Upper lobe of left lung (tissue), 6 donors: ENCODE data around the gene THAP4. TPM values are rescaled to one million over a fixed set of nuclear protein-coding genes. Genes with fewer than 3 reads are reported as not detected.
"Not testable (repeated sequence)": the region's sequence is repeated elsewhere in the genome, so short reads cannot be mapped to it uniquely, and the experiment has no call there.

Experiments used
- ATAC-seq, 2 donors: fragments of 200-7000 bp; cut with Tn5 transposase; one replicate each; pipeline ENCODE4 v1.9.1; 2022; ENCODE audit warnings: mild to moderate bottlenecking in 2 of 2, moderate library complexity in 2 of 2; ENCODE audit not compliant: low FRiP score in 2 of 2
- DNase-seq, 2 donors: peaks; one replicate each; pipeline ENCODE4 v3.0.0-alpha.2; 2019 to 2020
- H3K27ac ChIP-seq, 4 donors: fragments of 200-600 bp; sonication (generic); one replicate each; pipeline ENCODE4 v1.5.1; 2016 to 2019
- H3K27me3 ChIP-seq, 4 donors: fragments of 200-600 bp; sonication (generic); one replicate each; pipeline ENCODE4 v1.5.1; 2017 to 2019
- H3K36me3 ChIP-seq, 4 donors: fragments of 200-600 bp; sonication (generic); one replicate each; pipeline ENCODE4 v1.5.1; 2016 to 2019
- H3K4me1 ChIP-seq, 4 donors: fragments of 200-600 bp; sonication (generic); one replicate each; pipeline ENCODE4 v1.5.1; 2018 to 2019
- H3K4me3 ChIP-seq, 4 donors: fragments of 200-600 bp; sonication (generic); one replicate each; pipeline ENCODE4 v1.5.1; 2017 to 2019; ENCODE audit warnings: mild to moderate bottlenecking in 2 of 4, moderate library complexity in 1 of 4
- H3K9me3 ChIP-seq, 4 donors: fragments of 200-600 bp; sonication (generic); one replicate each; pipeline ENCODE4 v1.5.1; 2018 to 2019
- CTCF ChIP-seq, 6 experiments: fragments of 450-650 bp in 4 of 6; fragments of 200-600 bp in 2 of 6; sonication (generic) in 2 of 6; IDR thresholded peaks; one replicate each; pipeline ENCODE4 v1.5.1; 2016 to 2019; ENCODE audit warnings: antibody characterized with exemption in 6 of 6
- EP300 ChIP-seq, 4 donors: sonication (generic); formaldehyde crosslinking; IDR thresholded peaks; one replicate each; pipeline ENCODE4 v1.5.1; 2017; ENCODE audit warnings: antibody characterized with exemption in 4 of 4, control low read depth in 2 of 4
- POLR2A ChIP-seq, 4 donors: fragments of 450-650 bp; IDR thresholded peaks; one replicate each; pipeline ENCODE4 v1.5.1; 2016 to 2017; ENCODE audit warnings: antibody characterized with exemption in 4 of 4, mild to moderate bottlenecking in 2 of 4
- POLR2AphosphoS5 ChIP-seq, 2 donors: sonication (generic); formaldehyde crosslinking; IDR thresholded peaks; one replicate each; pipeline ENCODE4 v1.5.1; 2017; ENCODE audit warnings: antibody characterized with exemption in 2 of 2
- WGBS, 2 donors: methylation state at CpG; one replicate each; pipeline ENCODE4 v1.1.5; 2017 to 2018; 5-methylcytosine and 5-hydroxymethylcytosine counted together
- total RNA-seq, 6 donors: library from RNA; depleted of rRNA in 4 of 6; stranded (reverse); fragments of >200 nt in 4 of 6; gene quantifications; one replicate each; pipeline versions ENCODE4 v1.1.0 to v1.2.1, GENCODE V29; 2016 to 2021
- donor health status: DM: no; HTN: no; CAD: no; lungs with moderate emphysema.
- donor health status: DM: no; HTN: yes; CAD: no; lungs with severe emphysema.

The THAP4 gene
- total RNA-seq, 6 donors from 2014 or later = 36.6 to 85.9 (median 48.1) TPM

DNA sequence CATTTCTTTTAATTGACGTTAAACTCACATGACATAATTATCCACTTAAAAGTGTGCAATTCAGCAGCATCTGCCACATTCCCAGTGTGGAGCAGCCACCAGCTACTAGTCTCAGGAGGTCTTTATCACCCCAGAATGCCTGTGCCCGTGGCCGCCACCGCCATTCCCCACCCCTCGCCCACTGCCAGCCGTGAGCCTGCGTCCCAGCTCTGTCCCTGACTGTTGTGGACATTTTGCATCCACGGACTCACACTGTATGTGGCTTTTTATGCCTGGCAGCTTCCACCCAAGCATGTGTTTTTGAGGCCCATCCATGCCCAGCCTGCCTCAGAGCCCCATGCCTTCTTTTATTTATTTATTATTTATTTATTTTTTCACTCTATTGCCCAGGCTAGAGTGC lies 69.2 kb downstream of the THAP4 start:
- no peak for DNase-seq
- 93 to 97% methylated on average over 8 of the region's 8 CpGs for WGBS, 2 donors
- Histone ChIP-seq H3K27ac (no peak overlapping the region), H3K4me1 (peaks cover 0 to 18% (median 3%) of the 10 kb centered on the region in 4 donors), H3K9me3 (no peaks in the 10 kb centered on the region), H3K36me3 (peaks cover 3 to 19% (median 11%) of the 10 kb centered on the region in 4 donors), H3K4me3 (no peak overlapping the region), H3K27me3 (no peaks in the 10 kb centered on the region)
- ATAC-seq = no peak
- TF ChIP-seq POLR2AphosphoS5 (IDR thresholded peaks at IDR 0.05) = no peak
- no peak for TF ChIP-seq POLR2A (IDR thresholded peaks at IDR 0.05)
- TF ChIP-seq EP300 (IDR thresholded peaks at IDR 0.05) = no peak
- TF ChIP-seq CTCF (IDR thresholded peaks at IDR 0.05) = no peak

DNA sequence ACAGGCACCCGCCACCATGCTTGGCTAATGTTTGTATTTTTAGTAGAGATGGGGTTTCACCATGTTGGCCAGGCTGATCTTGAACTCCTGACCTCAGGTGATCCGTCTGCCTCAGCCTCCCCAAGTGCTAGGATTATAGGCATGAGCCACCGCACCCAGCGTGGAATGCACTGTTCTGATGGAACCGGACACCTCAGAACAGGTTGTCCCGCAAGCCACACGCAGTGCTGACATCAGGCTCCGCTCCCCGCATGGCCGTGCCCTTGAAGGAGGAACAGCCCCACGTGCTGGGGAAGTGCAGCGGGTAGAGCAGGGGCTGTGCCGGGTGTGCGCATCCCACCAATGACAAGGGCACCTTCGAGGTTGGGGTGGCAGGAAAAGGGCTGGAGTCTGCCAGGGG lies 69.7 kb downstream of the THAP4 start:
- 79 to 91% methylated on average over 4 to 9 of the region's 15 CpGs for WGBS, 2 donors
- not testable (repeated sequence) for H3K4me3 ChIP-seq, H3K27me3 ChIP-seq, H3K27ac ChIP-seq, ATAC-seq, H3K9me3 ChIP-seq
- peaks cover 3 to 18% (median 9%) of the 10 kb centered on the region in 4 donors for H3K36me3 ChIP-seq
- DNase-seq = peak in 1 of 2 donors; percentile 66
- peaks cover 0 to 20% (median 5%) of the 10 kb centered on the region in 4 donors for H3K4me1 ChIP-seq

- TF ChIP-seq POLR2A (IDR thresholded peaks at IDR 0.05) (no peak), EP300 (IDR thresholded peaks at IDR 0.05) (no peak), POLR2AphosphoS5 (IDR thresholded peaks at IDR 0.05) (no peak), CTCF (IDR thresholded peaks at IDR 0.05) (no peak)
- no peak for DNase-seq
- Histone ChIP-seq H3K27ac (no peak overlapping the region), H3K36me3 (peaks cover 2 to 13% (median 5%) of the 10 kb centered on the region in 4 donors), H3K27me3 (no peaks in the 10 kb centered on the region), H3K4me3 (no peak overlapping the region), H3K9me3 (no peaks in the 10 kb centered on the region), H3K4me1 (peaks cover 7 to 28% (median 12%) of the 10 kb centered on the region in 4 donors)
- WGBS, 2 donors = 85% methylated on average over 7 of the region's 7 CpGs
- no peak for ATAC-seq
Measured at GRCh38 chr2:241566468-241566867, 70.5 kb downstream of the THAP4 start.

GRCh38 chr2:241566021-241566420 lies 70.9 kb downstream of the THAP4 start:
- H3K27me3 ChIP-seq, H3K4me3 ChIP-seq, ATAC-seq, DNase-seq, H3K9me3 ChIP-seq, H3K27ac ChIP-seq: not testable (repeated sequence)
- Histone ChIP-seq H3K36me3 (peaks cover 0 to 13% (median 5%) of the 10 kb centered on the region in 4 donors), H3K4me1 (peaks cover 9 to 31% (median 14%) of the 10 kb centered on the region in 4 donors)
- WGBS, 2 donors = 92 to 93% methylated on average over 11 of the region's 11 CpGs

GRCh38 chr2:241565411-241565810 lies 71.5 kb downstream of the THAP4 start:
- TF ChIP-seq POLR2A (IDR thresholded peaks at IDR 0.05) (no peak), CTCF (IDR thresholded peaks at IDR 0.05) (no peak), EP300 (IDR thresholded peaks at IDR 0.05) (no peak), POLR2AphosphoS5 (IDR thresholded peaks at IDR 0.05) (no peak)
- Histone ChIP-seq H3K4me3 (no peak overlapping the region), H3K4me1 (peaks cover 15 to 37% (median 20%) of the 10 kb centered on the region in 4 donors), H3K9me3 (no peaks in the 10 kb centered on the region), H3K27ac (no peak overlapping the region), H3K27me3 (no peaks in the 10 kb centered on the region), H3K36me3 (peaks cover 0 to 13% (median 5%) of the 10 kb centered on the region in 4 donors)
- 79 to 89% methylated on average over 8 to 9 of the region's 10 CpGs for WGBS, 2 donors
- ATAC-seq (no peak), DNase-seq (no peak)
